HG02943 (cell line): ENCODE measurements around the gene PHOX2B.

Experiments used
- ATAC-seq: cut with Tn5 transposase; IDR thresholded peaks from one replicate; pipeline ENCODE4 v1.9.1; 2021; ENCODE audit warnings: mild to moderate bottlenecking, low read depth, moderate library complexity; ENCODE audit not compliant: unreplicated experiment

Gene PHOX2B

GRCh38 chr4:41748571-41749475, at the start of gene PHOX2B:
PHOX2B (minus strand) TSS chr4:41748725; CDS start chr4:41748610, 115 bp downstream.
- no peak for ATAC-seq

- no peak for ATAC-seq
Observed at GRCh38 chr4:41797260-41797659, 48.7 kb upstream of the PHOX2B start.

DNA sequence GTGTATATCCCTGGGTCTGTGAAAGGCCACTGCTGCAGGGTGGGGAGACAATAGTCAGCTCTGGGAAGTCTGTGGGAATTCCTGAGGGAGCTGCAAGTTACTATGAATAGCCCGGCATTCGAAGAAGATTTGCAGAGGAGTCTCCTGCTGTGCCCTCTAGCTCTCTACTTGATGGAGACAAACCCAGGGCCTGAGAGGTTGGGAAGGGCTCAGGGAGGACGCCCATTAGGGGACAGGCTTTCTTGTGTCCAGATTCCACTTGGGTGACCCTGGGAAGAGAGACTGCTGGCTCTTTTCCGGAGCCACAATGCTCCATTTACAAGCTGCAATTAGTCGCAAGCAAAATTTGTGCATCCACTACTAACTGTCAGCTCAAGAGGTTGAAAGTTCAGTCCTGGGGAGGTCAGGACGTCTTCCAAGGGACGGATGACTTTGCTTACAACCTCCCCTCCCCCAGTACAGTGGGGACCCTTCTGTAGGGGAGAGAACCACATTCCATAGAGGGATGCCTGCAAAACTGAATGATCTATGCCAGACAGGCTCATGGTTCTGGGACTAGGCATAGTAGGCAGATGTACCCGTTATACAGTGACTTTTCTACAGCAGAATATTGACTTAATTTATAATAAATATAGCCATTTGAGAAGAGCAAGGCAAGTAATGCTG, 48.2 kb upstream of the PHOX2B start:
- no peak for ATAC-seq

GRCh38 chr4:41795796-41796385, 47.4 kb upstream of the PHOX2B start:
- ATAC-seq, result no peak

DNA sequence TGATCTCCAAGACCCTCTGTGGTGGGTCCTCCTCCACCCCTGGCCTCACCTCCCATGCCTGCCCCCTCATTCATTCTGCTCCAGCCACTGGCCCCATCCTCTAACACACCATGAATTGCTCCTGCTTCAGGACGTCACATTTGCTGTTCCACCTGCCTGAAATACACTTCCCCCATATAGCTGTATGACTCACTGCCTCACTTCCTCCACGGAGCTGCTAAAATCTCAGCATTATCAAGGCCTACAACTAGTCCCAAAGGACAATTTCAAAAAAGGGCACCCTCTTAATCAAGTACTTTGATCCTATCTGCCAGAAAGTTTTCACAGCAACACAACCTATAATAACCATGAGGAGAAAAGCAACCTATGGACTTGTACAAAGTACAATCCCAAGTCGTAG, 43.6 kb upstream of the PHOX2B start:
- ATAC-seq, result no peak

GRCh38 chr4:41791557-41791956, 43.0 kb upstream of the PHOX2B start:
- ATAC-seq, result no peak

DNA sequence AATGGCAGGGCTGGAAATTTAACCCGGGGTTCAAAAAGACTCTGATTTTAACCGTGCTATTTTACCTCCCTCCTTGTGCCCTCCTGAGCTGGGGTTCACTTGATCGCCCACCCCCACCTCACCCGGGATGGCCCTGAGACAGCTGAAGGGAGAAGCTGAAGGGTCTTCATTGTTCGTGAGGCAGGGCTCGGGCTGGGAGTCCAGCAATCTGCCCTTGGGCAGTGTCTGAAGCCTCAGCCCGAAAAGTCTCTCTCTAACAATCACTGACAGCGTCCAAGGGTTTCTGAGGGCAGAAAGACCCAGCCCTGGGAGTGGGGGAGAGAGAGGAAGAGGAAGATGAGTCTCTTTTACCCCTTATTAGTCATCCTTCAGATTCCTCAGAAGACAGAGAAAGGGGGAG, 39.4 kb upstream of the PHOX2B start:
- ATAC-seq, result no peak

DNA sequence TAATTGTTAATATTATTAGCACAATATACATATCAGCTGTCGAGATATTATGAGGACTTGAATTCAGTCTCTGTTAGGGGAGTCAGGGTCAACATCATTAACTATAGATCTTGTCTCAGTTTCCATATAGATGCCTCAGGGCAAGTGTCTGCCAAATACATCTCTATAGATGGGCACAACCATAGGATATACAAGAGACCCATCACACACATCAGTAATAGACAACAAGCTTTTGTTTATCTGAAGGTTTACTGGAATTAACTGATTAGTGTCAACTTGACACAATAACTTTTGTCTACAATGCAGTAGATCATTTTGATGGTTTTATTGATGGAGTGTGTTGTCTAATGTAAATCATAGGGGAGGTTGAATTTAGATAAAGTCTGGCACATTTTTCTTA, 37.1 kb upstream of the PHOX2B start:
- ATAC-seq, result no peak

DNA sequence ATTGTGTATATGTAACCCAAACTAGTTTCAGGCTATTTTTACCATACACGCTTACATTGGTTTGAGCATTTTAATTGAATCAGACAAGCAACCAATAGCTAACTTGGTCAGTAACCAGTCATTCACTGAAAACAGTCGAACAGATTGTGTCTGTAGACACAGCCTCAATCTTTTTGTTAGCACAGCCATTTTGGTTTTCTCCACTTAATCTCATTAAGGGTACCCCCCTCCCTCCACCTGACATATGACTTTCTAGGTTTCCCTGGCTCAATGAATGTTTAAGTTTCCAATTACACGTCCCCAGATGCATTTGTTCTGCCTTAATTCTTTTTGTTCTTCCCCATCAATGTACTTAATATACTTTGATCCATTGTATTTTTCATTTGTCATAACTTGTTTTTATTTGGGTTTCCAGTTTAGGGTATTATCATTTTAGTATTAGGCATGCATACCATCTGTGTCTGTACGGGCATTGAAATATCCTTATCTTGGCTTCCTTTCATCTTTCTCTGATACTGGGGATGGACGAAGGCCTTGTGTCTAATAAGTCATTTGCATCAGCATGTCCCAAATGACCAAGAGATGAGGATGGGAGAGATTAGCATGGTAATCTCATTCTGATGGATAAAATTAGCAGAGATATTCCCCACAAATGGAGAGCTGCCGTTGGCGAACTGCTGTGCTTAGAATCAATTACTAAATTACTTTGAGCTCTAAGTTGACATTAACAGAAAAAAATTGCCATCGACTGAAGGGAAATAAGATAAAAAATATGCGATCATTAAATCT, 35.9 kb upstream of the PHOX2B start:
- no peak for ATAC-seq

GRCh38 chr4:41776466-41776865, 27.9 kb upstream of the PHOX2B start:
- no peak for ATAC-seq

- no peak for ATAC-seq
Observed at GRCh38 chr4:41763729-41764128, 15.2 kb upstream of the PHOX2B start.

- no peak for ATAC-seq
Observed at GRCh38 chr4:41758884-41759283, 10.4 kb upstream of the PHOX2B start.

DNA sequence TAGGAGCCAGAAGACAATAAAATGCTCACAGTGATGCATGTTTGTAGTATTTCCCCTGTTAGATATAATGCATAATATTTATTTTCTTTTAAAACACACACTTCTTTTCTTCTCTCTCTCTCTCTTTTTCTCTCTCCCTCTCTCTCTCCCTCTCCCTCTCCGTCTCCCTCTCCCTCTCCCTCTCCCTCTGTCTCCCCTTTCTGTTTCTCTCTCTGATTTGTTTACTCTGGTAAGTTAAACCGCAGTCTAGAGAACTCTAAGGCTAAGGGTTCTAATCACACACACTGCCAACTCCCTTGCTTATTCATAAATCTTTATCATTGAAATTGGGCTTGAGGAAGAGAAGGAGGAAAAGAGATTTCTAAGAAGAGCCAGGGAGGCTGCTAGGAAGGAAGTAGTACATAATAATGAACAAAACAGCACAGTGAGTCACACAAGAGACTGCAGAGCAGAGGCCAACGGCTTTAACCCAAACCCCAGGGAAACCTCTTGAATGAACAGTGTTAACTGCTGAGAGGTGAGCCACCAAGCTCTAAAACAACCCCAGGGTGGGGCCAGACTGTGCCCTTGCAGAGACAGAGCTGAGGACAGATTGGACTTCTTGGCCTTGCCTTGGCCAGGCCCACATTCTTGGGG, 9.1 kb upstream of the PHOX2B start:
- ATAC-seq, result no peak

DNA sequence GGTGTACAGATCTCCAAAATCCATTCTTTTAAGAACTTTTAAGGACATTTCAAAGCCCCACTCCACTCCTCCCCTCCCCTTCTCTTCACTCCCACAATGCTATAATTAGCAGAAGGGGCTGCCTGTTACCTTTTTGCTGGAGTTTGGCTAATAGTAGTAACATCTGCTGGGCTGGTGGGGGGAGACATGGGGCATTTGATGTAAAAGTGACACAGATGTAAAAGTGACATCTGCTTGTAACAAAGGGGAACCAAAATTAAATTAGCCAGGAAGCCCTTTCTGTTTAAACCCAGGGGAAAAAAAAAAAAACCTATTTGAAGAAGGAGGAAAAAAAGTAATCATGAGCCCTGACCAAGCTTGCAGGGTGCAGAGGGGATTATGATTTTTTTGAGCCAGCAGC, 5.4 kb upstream of the PHOX2B start:
- no peak for ATAC-seq

GRCh38 chr4:41752081-41752836, 3.7 kb upstream of the PHOX2B start:
- no peak for ATAC-seq

DNA sequence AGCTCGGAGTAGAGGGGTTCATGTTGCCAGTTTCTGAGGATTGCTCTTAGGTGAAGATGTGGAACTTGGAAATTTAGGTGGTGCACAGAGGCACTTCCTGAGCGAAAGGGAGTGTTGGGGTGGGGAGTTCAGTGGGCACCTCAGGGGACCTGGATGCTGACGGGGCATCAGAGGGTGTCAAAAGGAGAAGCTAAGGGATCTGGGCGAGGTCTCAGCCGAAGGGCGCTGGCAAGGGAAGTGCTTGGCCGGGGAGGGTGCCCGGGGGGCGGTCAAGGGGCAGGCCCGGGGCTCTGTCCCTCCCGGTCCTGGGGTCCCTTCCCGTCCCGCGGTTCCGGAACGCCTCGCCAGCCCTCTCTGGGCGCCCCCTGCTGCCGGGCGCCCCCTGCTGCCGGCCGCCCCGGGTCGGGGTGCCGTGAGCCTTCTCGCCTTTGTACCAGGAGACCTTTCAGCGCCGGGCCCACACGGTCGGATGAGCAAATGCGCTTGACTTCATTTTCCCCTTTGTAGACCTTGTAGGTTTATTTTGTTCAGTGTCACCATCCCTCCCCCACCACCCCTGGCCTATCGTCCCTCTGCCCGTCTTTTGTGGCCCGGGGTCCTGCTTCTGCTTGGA, 3.0 kb upstream of the PHOX2B start:
- ATAC-seq, result no peak

DNA sequence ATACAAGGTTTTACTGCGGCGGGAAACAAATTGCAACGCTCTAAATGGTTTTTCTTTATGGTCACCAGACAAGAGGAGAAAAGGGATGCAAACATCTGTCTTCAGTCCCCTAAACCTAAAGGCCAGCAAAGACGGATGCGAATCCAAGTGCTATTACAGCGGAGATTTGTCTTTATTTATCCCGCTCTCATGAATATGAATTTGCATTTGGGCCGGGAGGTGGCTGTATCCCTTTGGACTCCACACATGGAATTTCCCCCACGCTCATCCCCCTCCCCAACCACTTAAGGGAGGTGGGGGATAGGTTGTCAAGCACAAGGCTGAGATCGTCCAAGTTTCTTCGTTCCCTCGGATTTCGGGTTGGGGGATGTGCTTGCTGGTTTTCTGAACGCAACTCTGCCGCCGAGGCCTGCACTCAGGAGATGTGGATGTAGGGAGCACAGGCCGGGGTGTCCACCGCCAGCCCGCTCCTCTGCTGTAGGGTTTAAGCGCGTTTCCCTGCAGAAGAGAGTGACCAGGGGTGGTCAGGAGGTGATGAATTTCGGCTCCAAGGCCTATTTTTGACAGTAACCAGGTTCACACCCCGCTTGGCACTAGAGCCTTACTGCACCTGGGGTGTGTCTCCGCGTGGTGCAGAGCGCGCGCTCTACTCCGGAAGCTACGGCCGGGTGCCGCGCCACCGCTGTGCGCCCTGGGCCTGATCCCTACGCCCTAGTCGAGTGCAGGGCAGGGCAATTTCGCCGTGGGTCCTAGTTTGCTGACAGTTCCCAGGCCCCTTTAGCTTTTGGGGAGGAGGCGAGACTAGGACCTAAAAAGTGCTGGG, 2.3 kb upstream of the PHOX2B start:
- no peak for ATAC-seq

DNA sequence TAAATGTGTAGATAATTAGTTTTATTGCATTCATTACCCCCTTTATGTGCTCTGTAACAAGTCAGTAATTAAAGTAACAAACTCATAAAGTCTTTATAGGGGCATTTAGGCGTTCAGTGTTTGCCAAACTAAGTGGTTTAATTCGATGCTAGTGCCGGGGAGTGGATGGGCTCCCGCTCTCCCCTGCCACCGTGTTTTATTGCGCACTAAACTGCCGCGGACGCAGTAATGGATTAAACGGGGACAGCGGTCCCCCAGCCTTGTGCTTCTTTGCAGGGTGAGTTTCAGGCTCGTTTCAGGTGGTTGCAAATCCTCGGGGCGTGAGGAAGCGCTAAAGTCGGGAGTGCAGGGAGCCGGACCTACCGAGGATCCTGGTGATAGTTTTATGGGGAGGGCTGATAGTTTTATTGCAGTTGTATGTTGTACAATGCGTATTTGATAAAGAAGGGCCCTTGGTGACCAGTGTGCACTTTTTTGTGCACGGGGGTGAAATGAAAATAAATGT, 1.6 kb upstream of the PHOX2B start:
- no peak for ATAC-seq
